ENCODE measurements around the gene LMOD3.

The LMOD3 gene

GRCh38 chr3:69072928-69073327 lies 49.5 kb downstream of the LMOD3 start:
- H3K36me3 Mint-ChIP-seq (ENCODE audit: low read depth), result peaks cover 58% of the 10 kb centered on the region
- no peaks in the 10 kb centered on the region for H3K9me3 Mint-ChIP-seq
- peak overlapping the region; percentile 24 for H3K27ac Mint-ChIP-seq
- no peaks in the 10 kb centered on the region for H3K27me3 Mint-ChIP-seq
- H3K4me3 Mint-ChIP-seq, result no peak overlapping the region
- peaks cover 26% of the 10 kb centered on the region for H3K4me1 Mint-ChIP-seq (ENCODE audit: low read depth)

- Mint-ChIP-seq H3K4me1 (ENCODE audit: low read depth) (peaks cover 31% of the 10 kb centered on the region), H3K4me3 (no peak overlapping the region), H3K27me3 (no peaks in the 10 kb centered on the region), H3K36me3 (ENCODE audit: low read depth) (peaks cover 68% of the 10 kb centered on the region), H3K27ac (no peak overlapping the region), H3K9me3 (peaks cover 4% of the 10 kb centered on the region)
Observed at GRCh38 chr3:69066121-69066520, 56.3 kb downstream of the LMOD3 start.

GRCh38 chr3:69065318-69065964 lies 57.0 kb downstream of the LMOD3 start:
- Mint-ChIP-seq H3K4me1 (ENCODE audit: low read depth) (peaks cover 34% of the 10 kb centered on the region), H3K27me3 (no peaks in the 10 kb centered on the region), H3K27ac (peak overlapping the region; percentile 59), H3K9me3 (peaks cover 4% of the 10 kb centered on the region), H3K4me3 (peak overlapping the region; percentile 20), H3K36me3 (ENCODE audit: low read depth) (peaks cover 68% of the 10 kb centered on the region)

GRCh38 chr3:69063636-69064035 lies 58.8 kb downstream of the LMOD3 start:
- Mint-ChIP-seq H3K4me3 (no peak overlapping the region), H3K27ac (no peak overlapping the region), H3K4me1 (ENCODE audit: low read depth) (peaks cover 52% of the 10 kb centered on the region), H3K27me3 (no peaks in the 10 kb centered on the region), H3K9me3 (peaks cover 4% of the 10 kb centered on the region), H3K36me3 (ENCODE audit: low read depth) (peaks cover 76% of the 10 kb centered on the region)

GRCh38 chr3:69059688-69060087 lies 62.7 kb downstream of the LMOD3 start:
- H3K36me3 Mint-ChIP-seq (ENCODE audit: low read depth), result peaks cover 78% of the 10 kb centered on the region
- peak overlapping the region; percentile 70 for H3K27ac Mint-ChIP-seq
- no peaks in the 10 kb centered on the region for H3K27me3 Mint-ChIP-seq
- H3K4me3 Mint-ChIP-seq, result no peak overlapping the region
- H3K9me3 Mint-ChIP-seq, result peaks cover 4% of the 10 kb centered on the region
- H3K4me1 Mint-ChIP-seq (ENCODE audit: low read depth), result peaks cover 55% of the 10 kb centered on the region

- H3K4me3 Mint-ChIP-seq, result no peak overlapping the region
- peaks cover 79% of the 10 kb centered on the region for H3K36me3 Mint-ChIP-seq (ENCODE audit: low read depth)
- H3K27me3 Mint-ChIP-seq, result no peaks in the 10 kb centered on the region
- peaks cover 47% of the 10 kb centered on the region for H3K4me1 Mint-ChIP-seq (ENCODE audit: low read depth)
- peaks cover 4% of the 10 kb centered on the region for H3K9me3 Mint-ChIP-seq
- peak overlapping the region; percentile 70 for H3K27ac Mint-ChIP-seq
Observed at GRCh38 chr3:69058947-69059224, 63.5 kb downstream of the LMOD3 start.

GRCh38 chr3:69058180-69058946 lies 64.0 kb downstream of the LMOD3 start:
- H3K4me3 Mint-ChIP-seq, result no peak overlapping the region
- H3K27me3 Mint-ChIP-seq, result no peaks in the 10 kb centered on the region
- H3K36me3 Mint-ChIP-seq (ENCODE audit: low read depth), result peaks cover 77% of the 10 kb centered on the region
- H3K4me1 Mint-ChIP-seq (ENCODE audit: low read depth), result peaks cover 42% of the 10 kb centered on the region
- H3K9me3 Mint-ChIP-seq, result peaks cover 4% of the 10 kb centered on the region
- peak overlapping the region; percentile 70 for H3K27ac Mint-ChIP-seq
